Skin of body (tissue), 2 donors: Measurements from ENCODE around the gene MID1. TPM values are rescaled to one million over a fixed set of nuclear protein-coding genes. Genes with fewer than 3 reads are reported as not detected.

Experiments
- DNase-seq: peaks from one replicate; lab custom pipeline; 2025; lab: John Stamatoyannopoulos, UW
- total RNA-seq: library from RNA; depleted of rRNA; stranded (reverse); fragments of >200 nt; gene quantifications from one replicate; pipeline ENCODE4 v1.2.3, GENCODE V29; 2014

Gene MID1, protein sequence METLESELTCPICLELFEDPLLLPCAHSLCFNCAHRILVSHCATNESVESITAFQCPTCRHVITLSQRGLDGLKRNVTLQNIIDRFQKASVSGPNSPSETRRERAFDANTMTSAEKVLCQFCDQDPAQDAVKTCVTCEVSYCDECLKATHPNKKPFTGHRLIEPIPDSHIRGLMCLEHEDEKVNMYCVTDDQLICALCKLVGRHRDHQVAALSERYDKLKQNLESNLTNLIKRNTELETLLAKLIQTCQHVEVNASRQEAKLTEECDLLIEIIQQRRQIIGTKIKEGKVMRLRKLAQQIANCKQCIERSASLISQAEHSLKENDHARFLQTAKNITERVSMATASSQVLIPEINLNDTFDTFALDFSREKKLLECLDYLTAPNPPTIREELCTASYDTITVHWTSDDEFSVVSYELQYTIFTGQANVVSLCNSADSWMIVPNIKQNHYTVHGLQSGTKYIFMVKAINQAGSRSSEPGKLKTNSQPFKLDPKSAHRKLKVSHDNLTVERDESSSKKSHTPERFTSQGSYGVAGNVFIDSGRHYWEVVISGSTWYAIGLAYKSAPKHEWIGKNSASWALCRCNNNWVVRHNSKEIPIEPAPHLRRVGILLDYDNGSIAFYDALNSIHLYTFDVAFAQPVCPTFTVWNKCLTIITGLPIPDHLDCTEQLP
- 21.9 TPM for total RNA-seq

DNA sequence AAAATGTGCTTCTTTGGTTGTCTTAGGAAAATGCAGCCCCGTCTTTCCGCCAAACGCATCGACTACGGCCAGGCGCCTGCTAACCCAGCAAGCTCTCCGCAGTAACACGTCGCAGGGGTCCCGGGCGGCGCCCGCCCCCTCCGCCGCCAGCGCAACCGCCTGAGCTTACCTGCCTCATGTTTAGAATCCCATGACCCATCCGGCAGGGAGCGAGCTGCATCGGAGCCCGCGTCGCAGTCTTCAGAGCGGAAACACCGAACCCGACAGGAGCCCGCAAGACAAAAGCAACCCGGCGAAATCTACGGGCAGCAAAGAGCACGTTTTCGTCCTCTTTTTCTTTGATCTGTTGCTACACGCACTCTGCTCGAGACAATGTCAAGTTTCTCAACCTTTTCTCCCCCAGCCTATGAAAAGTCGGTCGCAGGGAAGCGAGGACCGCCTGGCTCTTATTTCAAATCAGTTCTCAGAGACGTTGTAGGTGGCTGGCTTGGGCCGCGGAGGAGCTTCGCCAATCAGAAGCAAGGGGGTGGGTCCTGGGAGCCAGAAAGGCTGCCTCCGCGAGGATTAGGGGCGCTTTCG, at the start of gene MID1:
MID1 (minus strand) TSS at position 465 of the 579 bp plus-strand sequence. CDS start 53,038 bp downstream, outside the sequence.
- DNase-seq: peak; percentile 77

DNA sequence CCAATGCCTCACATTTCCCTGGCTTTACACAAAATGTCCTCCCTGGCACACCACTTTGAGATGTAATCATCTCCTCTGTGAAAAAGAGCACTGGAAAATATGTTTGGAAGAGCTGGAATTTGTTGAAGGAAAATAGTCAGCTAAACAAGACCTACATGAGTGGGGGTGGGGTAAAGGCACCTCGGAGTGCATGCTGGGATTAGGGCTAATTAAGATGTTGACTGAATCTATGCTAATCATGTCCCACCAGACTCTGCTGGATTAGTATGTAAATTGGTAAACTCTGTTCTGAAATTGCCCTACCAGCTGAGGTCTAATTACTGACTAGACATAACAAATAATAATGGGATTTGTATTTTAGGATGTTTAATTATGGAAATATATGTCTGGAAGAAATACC, 46.8 kb upstream of the MID1 start:
- DNase-seq: no peak

DNA sequence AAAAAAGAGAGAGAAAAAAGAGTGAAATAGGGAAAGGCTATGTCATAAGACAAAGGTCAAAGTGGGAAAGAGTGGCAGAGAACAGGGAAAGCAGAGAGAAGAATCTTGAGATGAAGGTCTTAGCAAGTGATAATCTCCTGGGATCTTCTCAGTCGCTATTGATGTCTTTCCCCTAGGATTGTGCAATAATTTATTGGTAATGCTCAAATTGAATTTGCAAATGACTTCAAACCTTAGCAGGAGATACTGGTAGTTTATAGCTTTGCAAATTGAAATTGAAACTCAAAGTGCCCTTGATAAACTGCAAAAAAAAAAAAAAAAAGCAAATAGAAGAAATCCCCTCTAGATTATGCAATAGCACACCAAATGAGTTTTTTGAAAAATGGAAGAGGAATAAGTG, 45.7 kb upstream of the MID1 start:
- DNase-seq: no peak

DNA sequence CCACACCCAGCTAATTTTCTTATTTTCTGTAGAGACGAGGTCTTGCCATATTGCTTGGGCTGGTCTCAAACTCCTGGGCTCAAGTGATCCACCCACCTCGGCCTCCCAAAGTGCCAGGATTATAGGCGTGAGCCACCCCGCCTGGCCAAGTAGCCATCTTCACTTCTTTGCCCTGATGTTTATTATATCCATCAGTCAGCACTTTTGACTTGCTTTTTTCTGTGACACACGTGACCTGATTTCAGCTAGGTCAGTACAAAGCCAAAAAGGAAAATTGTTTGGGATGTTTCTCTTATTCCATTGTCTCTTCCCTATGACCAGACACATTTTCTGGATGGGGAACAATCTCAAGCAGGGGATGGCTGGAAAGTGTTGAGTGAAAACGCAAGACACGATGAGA, 45.3 kb upstream of the MID1 start:
- DNase-seq: no peak

DNA sequence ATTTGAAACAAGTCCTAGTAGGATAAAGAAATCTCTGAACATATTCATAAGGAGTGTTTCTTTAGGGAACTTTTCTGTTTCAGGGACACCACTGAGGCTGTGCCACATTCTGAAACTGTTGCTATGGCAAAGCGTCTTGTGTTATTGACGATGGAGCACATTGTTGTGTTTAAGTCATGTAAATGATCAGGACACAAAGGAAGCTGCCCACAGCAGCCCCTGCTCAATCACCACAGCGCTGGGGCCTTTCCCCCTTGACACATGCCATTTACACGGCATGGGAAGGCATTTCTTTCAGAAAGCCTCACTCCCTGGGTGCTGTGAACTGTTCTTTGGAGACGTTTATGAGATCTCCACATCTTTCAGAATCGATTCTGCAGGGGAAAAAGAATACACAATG, 39.8 kb upstream of the MID1 start:
- DNase-seq: no peak

DNA sequence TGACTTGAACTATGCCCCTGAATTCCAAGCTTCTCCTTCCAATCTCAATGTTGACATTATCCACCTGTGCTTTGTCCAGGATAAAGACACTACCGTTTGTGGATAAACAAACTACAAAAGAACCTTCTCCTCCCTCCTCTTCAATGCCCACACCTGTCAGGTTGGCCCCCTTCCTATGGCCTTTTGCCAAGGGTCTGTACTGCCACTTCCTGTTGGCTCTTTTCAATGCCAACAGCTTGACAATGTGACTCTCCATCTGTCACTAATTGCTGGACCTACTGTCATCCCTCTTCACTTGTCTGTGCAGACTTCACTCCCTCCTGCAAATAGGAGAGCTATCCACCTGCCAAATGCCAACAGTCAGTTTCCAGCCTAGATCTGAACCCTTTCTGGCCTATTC, 35.8 kb upstream of the MID1 start:
- DNase-seq: no peak

DNA sequence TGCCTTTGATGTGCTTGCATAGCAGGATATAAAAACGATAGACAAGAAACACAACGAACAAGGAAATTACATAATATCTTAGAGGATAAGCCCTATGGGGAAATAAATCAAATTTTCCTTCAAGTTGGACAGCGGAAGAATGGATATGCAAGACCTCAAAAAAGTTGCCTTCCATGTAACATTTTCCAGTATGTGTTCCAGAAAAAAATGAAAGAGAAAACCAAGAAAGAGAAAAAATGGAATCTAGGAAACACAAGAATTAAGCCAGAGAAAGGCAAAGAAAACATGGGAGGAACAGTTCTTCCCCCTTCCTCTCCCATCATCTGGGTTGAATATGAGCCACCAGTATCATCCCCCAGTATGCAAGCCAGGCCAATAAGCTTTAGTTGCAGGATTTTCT, 34.6 kb upstream of the MID1 start:
- peak; percentile 10 for DNase-seq

DNA sequence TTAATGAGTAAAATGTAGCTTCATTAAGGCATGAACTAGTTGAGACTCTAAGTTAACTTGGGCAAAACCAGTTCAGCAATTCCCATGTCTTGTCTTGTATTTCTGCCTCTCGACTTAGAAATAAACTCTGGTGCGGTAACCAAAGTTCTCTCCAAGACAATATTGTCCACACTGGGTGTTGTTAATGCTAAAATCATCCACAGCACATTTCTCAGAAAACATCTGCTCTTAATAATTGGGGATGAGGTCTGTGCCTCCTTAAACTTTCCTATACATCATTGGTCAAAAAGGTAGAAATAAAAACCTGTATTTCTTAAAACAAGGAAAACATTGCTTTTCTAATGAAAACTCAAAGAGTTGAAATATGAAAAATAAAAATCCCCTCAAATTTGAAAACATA, 32.9 kb upstream of the MID1 start:
- no peak for DNase-seq

DNA sequence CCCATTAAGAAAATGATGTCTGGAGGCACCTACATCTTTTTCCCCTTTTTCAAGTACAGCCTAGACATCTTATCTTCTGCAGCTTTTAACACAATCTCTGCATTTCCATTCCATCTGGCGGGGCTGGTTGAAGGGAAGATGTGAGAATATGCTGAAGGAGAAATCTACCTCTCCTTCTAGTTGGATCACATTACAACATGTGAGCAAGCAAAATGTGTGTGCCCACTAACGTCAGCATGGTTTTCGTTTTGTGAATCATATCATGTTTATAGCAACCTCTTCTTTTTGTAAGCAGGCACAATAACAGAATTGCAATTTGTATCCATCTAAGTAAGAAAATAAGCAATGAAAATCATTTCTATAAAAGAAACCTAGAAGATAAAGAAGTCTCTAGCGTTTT, 28.9 kb upstream of the MID1 start:
- DNase-seq: no peak

DNA sequence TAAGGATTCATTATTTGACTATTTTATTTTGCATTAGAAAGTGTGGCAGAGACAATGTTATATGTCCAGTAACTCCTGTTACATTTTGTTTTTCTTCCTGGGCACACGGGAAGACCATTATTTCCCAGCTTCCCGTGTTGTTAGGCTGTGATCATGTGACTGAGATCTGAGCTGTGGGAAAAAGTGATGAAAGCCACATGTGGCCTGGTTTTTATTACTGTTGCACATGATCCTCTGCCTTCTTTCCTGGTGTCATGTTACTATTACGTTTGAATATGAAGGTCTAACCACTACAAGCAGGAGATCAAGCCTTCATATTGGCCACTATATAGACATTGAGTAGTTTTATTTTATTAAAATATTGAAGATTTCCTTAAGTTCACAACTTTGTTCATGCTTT, 28.2 kb upstream of the MID1 start:
- peak; percentile 65 for DNase-seq

DNA sequence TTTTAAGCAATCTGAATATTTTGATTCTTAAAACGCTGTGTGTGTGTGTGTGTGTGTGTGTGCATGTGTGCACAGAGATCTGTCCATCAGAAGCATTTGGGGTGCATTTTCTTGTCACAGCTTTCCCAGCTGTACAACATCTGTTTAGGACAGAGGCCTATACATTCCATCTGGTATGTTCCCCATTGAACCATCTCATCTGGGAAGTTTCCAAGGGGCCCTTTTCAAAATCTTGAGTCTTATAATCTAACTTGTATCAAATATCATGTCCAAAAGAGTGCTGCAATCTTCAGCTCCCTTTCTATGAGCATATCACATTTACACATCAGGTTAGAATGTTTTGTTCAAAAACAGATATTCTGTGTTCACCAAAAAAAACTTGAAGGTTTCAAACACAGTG, 16.5 kb upstream of the MID1 start:
- DNase-seq: no peak

DNA sequence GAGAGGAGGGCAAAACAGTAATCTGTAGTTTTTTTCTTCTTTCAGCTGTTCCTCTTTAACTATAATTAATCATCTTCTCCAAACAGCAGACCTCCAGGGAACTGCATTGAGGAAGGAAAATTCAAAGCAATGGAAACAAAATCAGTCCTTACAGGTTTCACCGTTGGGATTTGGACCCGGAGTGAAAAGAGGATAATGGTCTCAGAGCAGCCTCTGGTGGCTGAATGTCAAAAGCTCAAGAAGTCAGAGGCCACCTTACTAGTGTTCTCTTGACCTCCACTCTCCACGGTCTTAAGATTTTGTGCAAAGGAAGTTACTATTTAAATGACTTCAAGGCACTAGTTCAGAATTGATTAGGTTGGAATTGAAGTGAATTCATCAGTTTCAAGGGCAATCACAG, 16.0 kb upstream of the MID1 start:
- peak; percentile 7 for DNase-seq

DNA sequence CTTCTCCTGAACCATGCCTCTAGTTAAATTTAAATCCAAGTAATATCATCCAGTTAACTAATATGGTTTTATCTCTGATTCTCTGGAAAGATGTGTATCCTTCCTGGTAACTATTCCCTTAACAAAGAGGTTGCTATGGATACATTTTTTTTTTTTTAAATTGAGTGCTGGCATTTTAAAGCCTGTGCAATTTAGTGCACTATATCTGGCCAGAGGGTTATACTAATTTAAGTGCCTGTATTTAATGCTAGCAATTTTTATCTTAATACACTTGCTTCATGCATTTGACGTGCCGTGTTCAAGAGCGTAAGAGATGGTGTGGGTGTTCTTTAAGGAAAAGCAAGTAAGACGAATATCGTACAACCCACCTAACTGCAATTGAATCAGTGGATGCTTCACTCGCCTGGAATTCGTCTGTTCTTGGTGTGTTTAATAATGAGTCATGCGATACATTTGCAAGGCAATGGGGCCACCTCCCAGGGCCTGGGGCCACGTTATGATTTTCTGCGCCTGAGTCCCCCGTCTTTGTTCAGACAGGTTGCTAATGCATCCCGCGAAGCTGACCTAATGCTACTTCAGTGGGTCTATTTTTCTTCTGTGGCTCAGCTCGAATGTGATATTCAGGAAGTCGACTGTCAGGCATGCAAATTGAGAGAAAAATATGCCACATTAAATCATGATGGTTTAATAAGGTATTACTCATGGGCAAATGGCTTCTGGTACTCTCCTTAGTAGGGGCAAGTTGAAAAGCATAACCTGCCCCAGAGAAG, 14.2 kb upstream of the MID1 start:
- DNase-seq: no peak

DNA sequence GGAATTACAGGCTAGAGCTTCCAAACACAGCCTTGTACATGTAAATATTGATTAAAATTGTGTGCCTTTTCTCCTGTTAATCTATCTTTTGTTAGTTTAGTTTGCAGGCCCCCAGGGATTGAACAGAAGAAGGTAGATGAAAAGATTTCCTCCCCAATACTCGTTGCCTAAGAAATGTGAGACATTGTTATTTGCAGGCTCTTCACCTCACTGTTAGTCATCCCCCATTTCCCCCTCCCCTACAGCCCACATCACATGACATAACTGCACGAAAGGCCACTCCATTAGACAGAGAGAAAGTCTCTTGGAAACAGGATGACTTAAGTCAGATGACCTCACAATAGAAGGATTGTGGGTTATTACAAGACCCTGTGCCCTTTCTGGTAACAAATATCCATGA, 13.3 kb upstream of the MID1 start:
- DNase-seq: peak; percentile 23

DNA sequence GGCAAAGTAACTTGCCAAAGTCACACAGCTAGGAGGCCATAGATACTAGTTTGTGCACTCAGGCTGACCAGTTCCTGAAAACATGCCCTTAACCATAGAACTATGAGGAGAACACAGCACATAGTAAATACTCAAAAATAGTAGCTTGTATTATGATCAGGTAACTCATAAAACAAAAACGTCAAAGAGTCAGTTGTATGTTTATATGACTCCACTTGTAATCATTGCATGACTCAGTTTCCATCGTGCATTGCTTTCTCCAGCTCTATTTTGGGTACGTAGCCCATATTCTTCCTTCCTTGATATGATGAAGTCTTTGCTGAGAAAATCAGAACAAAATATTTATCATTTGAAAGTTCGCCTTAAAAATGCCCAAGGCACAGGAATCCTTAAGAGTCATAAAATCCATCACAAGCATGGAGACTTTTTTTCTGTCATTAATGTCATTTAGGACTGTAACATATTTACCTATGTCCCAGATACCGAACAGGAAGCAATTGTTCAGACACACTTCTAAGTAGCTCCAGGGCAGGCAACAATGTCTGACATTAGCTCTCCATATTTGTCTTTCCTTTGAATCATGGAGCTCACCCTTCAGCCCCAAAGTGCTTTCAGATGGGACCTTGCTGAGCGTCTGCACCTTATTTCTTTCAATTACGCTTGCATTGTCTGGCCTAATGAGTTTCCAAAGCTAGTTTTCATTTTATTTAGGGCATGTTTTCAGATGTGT, 11.2 kb upstream of the MID1 start:
- DNase-seq: no peak

DNA sequence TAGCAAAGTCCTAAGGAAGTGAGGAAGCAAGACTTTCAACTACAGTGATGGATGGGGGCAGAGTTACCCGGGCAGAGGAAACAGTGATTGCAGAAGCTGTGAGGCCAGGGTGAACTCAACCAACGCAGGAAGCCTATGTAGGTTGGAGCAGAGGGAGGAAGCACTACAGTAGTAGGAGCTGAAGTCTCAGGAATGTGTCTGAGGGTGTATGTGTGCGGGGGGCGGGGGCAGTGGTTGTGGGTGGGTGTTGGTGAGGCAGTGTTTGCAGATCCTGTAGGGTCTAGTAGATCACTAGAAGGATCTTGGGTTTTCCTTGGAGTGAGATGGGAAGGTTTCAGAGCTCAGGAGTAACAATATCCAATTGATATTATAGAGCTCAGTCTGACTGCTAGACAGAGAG, 9.9 kb upstream of the MID1 start:
- no peak for DNase-seq

DNA sequence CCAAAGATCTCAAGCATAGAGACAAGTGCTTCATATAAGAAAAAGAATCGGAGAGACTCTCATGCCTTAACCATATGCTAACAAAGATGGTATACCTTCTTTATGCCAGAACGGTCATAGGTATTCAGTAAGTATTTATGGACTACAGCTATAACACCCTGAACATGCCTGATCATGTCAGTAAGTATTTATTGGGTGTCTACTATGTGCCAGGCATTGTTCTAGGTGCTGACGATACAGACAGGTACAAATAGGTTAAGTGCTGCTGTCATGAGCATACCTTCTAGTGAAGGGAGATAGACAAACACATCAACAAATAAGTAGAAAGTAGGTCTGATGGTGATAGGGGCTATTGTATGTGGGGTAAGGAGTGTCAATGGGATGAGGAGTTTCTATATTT, 9.5 kb upstream of the MID1 start:
- DNase-seq: no peak

DNA sequence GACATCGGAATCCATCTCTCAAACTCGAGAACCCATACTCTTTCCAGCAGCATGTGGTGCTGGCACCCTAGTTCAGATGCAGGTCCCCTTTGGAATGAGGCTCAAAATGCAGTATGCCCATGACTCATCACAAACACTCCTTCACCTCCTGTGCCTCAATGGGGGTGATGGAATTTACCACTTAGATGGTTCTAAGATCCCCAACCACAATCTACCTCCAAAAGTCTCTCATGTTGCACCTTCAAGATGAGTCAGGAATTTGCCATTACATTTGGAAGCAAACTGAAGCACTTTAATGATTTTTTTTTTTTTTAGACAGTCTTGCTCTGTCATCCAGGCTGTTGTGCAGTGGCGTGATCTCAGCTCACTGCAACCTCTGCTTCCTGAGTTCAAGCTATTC, 8.5 kb upstream of the MID1 start:
- DNase-seq: no peak

DNA sequence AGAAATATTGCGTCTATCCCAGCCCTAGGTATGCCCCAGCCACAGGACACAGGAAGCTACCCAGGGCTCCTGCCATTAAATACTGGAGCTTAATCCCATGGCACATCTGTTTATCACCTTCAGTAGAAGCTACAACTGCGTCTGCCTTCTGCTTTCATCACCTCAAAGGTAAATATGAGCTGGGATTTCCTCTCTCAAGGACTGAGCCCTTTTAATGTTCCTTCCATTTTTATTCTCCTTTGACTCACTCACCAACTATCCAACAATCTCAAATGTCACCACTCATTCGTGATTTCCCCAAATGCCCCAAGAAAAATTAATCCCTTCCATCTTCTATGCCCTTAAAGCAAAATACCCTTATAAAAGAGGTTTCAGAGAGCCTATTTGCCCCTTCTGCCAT, 1.8 kb upstream of the MID1 start:
- no peak for DNase-seq

DNA sequence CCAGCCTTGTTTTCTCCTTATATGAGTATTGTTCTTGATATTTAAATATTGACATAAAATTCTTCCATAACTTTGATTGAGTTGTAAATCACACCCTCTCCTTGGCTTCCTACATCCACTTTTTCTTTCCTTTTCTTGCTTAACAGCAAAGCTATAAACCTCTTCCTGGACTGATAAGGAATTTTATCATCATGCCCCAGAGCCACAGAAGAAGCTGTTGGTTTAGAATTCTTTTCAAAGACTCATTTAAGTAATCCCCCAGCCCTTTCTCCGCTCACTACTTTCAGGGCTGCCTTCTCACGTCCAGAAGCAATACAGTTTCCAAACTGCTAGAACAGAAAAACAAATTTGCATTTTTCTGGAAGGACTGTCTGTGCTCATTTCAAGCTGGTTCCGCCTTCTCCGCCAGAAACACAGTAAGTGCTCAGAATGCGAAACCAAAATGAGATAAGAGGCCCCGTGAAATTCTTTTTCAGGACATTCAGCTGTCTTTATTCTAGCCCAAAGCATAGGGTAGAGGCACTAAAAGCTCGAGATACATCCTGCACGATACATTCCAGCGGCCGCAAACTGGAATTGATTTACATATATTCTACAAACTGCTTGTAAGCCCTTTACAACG, 849 bp downstream of the MID1 start:
- DNase-seq: no peak

DNA sequence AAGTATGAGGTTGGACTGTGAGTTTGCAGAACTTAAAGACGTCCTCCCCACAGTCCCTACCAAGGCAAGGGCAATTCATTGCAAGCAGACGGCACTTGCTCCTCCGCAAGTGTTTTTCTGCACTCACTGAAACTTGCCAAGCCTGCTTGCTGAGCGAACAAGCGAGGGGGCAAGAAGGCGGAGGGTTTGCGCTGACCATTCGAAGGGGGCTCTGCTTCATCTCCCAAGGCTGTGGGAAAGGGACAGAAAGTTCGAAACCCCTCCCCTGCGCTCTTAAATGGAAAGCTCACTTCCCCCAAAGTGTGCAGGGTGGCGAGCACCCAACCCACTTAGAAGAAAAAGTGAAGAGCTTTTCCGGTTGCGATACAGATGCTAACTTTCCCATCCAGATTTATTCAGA, 1.4 kb downstream of the MID1 start:
- DNase-seq: no peak
